HG03139 (cell line): Measurements from ENCODE around the gene ADAMTS7.
"Not testable (repeated sequence)": the region's sequence is repeated elsewhere in the genome, so short reads cannot be mapped to it uniquely, and the experiment has no call there.

ENCODE experiments used
- ATAC-seq: cut with Tn5 transposase; IDR thresholded peaks from one replicate; pipeline ENCODE4 v1.9.1; 2021; ENCODE audit not compliant: unreplicated experiment

The ADAMTS7 gene

GRCh38 chr15:78753751-78754535 is 57.3 kb downstream of the ADAMTS7 start:
- ATAC-seq: not testable (repeated sequence)

DNA sequence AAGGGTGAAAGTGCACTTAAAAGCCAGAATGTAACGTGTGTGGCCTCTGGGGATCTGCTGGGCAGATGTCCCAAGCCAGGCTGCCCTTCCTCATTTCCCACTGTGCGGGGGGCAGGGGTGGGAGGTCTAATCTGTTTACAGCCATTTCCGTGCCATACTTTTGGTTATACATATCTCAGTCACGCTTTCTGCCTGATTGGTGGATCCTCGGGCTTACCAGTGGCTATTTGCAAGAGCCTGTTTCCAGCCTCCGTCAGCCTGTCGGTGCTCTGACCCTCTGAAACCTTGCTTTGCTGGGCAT is 58.0 kb downstream of the ADAMTS7 start:
- not testable (repeated sequence) for ATAC-seq

DNA sequence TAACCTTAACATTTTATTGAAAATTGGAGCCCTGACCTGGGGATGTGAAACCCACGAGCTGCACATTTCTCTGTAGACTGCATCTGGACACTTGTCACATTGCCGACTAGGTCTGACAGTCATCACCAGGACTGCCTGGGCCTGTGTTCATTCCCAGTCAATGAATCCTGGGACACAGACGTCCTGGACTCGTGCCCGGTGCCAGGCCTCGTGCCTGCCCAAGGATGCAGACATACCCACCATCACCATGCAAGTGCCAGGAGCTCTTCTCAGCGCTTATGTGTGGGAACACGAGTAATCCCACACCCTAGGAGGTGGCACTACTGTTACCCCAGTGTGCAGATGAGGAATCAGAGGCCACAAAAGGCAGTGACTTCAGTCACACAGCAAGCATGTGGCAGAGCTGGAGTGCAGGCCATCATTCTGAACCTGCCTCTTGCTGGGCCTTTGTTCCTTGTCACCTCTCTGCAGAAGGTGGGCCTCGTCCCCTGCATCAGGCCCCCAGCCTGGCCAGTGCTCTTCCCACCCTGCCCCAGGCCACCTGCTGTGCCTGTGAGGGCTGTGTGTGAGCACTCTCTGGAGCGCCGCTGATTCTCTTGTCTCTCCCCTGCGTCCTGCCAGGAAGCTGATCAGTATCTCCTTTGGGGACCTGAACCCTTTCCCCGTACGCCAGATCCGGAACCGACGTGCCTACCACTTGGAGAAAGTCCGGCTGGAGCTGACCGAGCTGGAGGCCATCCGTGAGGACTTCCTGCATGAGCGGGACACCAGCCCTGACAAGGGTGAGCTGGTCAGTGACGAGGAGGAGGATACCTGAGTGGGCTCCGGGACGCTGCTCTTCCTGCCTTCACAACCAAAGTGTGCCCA is 58.5 kb downstream of the ADAMTS7 start:
- ATAC-seq: no peak

DNA sequence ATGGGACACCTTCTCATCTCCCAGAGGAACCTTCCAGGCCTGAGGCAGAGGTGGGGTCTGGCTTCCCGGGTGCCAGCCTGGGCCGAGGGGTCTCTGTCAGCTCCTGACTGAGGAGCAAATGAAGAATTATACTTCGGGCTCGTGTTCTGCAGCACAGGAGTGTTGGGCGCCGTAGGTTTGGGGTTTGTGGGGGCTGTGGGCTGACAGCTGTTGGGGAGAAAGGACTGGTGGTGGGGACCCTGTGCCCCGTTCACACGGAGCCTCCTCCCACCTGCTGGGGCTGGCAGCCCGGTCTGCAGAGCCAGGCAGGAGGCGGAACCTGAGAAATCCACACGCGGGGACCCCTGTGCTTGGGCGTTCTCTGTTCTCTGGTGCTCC is 59.7 kb downstream of the ADAMTS7 start:
- ATAC-seq: no peak

- ATAC-seq: peak; percentile 95
These were observed 60.2 kb downstream of the ADAMTS7 start for GRCh38 chr15:78750974-78751601.

DNA sequence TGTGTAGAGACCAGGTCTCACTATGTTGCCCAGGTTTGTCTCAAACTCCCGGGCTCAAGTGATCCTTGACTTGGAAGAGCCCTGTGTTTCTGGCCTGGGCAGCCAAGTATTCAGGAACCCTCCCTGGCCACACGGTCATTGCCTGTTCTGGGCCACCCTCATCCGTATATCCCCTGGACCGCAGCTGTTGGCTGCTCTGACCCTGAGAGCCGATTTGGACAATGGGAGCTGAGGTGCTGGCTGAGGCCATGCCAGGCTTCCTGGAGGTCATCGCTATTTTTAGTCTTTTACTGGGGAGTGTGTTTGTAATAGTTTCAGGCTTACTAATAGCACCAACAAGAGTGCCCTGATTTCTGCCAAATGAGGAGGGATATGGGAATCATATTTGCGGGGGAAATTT is 60.7 kb downstream of the ADAMTS7 start:
- no peak for ATAC-seq

DNA sequence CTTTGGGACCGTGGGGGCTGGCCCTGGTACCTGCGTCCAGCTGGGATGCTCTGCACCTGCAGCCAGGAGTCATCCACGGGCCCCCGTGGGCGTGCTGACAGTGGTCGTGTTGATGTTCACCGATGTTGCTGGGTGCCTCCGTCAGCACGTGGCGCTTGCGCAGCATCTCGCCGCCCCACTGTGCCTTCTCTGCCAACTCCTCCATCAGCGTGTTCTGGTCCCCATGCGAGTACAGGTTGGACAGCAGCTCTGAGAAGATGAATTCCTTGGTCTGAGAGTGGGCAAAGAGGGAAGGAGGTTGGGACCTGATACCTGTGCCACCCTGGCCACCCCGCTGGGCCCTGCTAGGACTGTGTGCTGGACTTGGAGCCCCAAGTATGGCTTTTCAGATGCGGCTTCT is 61.4 kb downstream of the ADAMTS7 start:
- ATAC-seq: no peak

GRCh38 chr15:78747877-78748276 is 63.4 kb downstream of the ADAMTS7 start:
- not testable (repeated sequence) for ATAC-seq

DNA sequence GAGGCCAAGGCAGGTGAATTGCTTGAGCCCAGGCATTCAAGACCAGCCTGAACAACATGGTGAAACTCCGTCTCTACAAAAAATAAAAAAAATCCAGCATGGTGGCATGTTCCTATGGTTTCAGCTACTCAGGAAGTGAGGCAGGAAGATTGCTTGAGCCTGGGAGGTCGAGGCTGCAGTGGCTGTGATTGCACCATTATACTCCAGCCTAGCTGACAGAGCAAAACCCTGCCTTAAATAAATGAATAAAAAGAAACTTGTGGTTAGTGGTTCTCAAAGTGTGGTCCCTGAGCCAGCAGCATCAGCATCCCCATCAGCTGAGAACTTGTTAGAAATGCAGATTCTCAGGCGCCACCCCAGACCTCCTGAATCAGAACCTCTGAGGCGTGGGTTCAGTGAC is 69.6 kb downstream of the ADAMTS7 start:
- ATAC-seq: not testable (repeated sequence)

- ATAC-seq: no peak
These were observed 70.4 kb downstream of the ADAMTS7 start for GRCh38 chr15:78740904-78741274.

- no peak for ATAC-seq
These were observed 71.0 kb downstream of the ADAMTS7 start for GRCh38 chr15:78739996-78740903.

- ATAC-seq: no peak
These were observed 72.1 kb downstream of the ADAMTS7 start for GRCh38 chr15:78739206-78739605.

DNA sequence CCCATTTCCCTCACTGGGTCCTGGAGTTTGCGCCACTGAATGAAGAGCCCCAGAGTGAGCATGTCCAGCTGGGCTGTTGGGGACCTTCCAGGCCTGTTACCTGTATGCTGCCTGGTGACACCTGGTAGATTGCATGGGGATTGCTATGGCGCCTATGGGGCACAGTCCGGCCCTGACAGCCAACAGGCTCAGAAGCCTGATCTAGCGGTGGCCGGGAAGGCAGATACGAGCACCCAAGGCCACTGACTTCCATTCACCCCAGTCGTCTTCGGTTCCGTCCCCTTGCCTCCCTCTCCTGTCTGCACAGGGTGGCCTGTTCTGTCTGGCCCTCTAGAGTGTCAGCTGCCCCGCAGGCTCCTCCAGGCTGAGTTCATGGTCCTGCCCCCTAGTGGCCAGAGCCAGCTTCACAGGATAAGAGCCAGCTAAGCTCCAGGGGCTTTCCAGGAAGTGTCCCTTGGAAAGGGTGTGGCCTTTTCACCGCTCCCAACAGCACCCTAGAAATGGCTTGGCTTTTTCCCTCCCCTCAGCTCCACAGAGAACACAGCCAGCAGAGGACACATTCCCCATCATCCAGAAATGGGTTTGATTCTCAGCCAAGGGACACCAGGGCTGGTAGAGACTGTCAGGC is 73.2 kb downstream of the ADAMTS7 start:
- not testable (repeated sequence) for ATAC-seq

DNA sequence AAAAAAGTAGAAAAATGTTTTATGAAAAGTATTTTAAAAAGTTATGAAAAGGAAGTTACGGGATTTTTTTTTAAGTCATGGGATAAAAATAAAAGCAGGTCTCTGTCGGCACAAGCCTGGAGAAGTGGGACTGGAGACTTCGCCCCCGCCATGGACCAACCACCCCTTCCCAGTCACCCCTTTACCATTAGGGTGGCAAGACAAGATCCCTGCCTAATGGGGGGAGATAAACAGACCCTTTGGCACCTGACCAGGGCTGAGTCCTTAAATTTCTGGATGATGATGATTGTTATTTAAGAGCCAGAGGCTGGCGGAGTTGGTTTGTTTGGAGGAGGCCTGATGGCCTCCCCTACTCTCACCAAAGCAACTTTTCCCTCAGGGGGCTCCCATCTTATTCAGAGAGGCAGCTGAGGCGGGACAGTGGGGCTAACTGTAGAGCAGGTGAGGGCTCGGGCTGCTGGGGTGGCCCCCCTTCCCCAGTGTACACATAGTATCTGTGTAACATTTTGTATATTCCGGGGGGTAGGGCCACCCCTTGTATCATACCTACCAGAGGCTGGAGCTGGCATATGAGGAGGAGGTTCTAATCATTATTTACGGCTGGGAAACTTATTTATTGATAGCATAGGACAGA is 74.0 kb downstream of the ADAMTS7 start:
- no peak for ATAC-seq

- ATAC-seq: not testable (repeated sequence)
These were observed 75.0 kb downstream of the ADAMTS7 start for GRCh38 chr15:78736286-78736685.

DNA sequence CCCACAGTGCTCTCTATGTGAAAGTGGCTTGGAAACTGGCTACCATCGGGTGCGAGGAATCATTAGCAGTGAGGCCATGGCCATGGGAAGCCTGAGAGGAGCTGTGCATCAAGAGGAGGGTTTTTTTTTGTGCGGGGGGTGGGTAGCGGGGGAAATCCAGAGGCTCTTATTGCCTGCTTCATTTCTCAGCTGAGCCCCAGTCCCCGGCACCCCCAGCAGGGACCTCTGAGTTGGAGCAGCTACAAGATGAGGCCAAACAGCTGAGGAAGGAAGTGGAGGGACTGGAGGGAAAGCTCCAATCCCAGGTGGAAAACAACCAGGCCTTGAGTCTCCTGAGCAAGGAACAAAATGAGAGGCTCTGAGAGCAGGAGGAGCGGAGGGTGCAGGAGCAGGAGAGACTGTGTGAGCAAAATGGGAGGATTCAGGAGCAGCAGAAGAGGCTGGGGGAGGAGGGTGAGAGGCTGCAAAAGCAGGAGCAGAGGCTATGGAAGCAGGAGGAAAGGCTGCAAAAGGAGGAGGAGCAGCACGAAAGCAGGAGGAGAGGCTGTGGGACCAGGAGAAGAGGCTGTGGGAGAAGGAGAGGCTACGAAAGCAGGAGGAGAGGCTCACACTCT is 76.7 kb downstream of the ADAMTS7 start:
- ATAC-seq: no peak

- ATAC-seq: no peak
These were observed 78.6 kb downstream of the ADAMTS7 start for GRCh38 chr15:78732634-78733033.

DNA sequence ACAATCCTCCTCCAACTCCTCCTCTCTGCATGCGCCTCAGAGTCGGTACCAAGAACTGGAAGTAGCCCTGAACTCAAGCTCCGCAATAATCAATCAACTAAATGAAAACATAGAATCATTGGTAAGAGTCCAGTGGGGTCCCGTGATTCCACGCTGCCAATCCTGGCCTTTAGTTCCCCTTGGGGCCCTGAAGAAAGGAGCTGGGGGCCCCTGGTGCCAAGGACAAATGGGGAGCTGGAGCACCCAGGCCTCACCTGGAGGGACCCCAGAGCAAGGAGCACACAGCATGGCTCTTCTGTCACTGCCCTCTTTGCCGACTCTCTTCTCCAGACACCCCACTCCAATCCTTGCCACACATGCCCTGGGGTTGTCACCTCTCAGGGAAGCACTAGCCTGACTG is 80.3 kb downstream of the ADAMTS7 start:
- ATAC-seq: no peak

- ATAC-seq: not testable (repeated sequence)
These were observed 82.8 kb downstream of the ADAMTS7 start for GRCh38 chr15:78728427-78728826.

GRCh38 chr15:78727561-78727960 is 83.7 kb downstream of the ADAMTS7 start:
- ATAC-seq: no peak
